ENCODE results near the gene RASSF5. TPM values are rescaled to one million over a fixed set of nuclear protein-coding genes. Genes with fewer than 3 reads are reported as not detected.
"Not testable (repeated sequence)": the region's sequence is repeated elsewhere in the genome, so short reads cannot be mapped to it uniquely, and the experiment has no call there.

Gene RASSF5
- total and polyA plus RNA-seq, 3 donors from 2014 or later: 4.3 to 8.4 (median 5.9) TPM

GRCh38 chr1:206606867-206607266 is 99.5 kb downstream of the RASSF5 start:
- no peaks in the 10 kb centered on the region for H3K27me3 ChIP-seq
- no peak overlapping the region for H3K27ac ChIP-seq
- no peaks in the 10 kb centered on the region for H3K4me1 ChIP-seq
- H3K4me3 ChIP-seq: no peak overlapping the region
- intact Hi-C loops (cut with DNase I; ENCODE audit: low total_unique reads): no loop called here
- DNase-seq: no peak
- H3K9me3 ChIP-seq: no peaks in the 10 kb centered on the region
- 57 to 66% methylated on average over 3 of the region's 3 CpGs for WGBS, 2 donors
- H3K36me3 ChIP-seq (ENCODE audit: low read depth, missing control alignments): no peaks in the 10 kb centered on the region
- TF ChIP-seq CTCF (IDR thresholded peaks at IDR 0.05) (peak in 1 of 3 experiments; percentile 10), POLR2A (IDR thresholded peaks at IDR 0.05) (no peak)

- DNase-seq: peak; percentile 47
- WGBS, 2 donors: 61 to 63% methylated on average over 7 of the region's 7 CpGs
- H3K27me3 ChIP-seq: no peaks in the 10 kb centered on the region
- no peaks in the 10 kb centered on the region for H3K36me3 ChIP-seq (ENCODE audit: low read depth, missing control alignments)
- intact Hi-C loops (cut with DNase I; ENCODE audit: low total_unique reads): no loop called here
- no peaks in the 10 kb centered on the region for H3K4me1 ChIP-seq
- no peaks in the 10 kb centered on the region for H3K9me3 ChIP-seq
- H3K27ac ChIP-seq: no peak overlapping the region
- TF ChIP-seq POLR2A (IDR thresholded peaks at IDR 0.05) (no peak), CTCF (IDR thresholded peaks at IDR 0.05) (peak; percentile 22 to 61 (median 40))
- no peak overlapping the region for H3K4me3 ChIP-seq
Observed at GRCh38 chr1:206608108-206608698, 100.9 kb downstream of the RASSF5 start.

- no peak overlapping the region for H3K27ac ChIP-seq
- TF ChIP-seq CTCF (IDR thresholded peaks at IDR 0.05) (no peak), POLR2A (IDR thresholded peaks at IDR 0.05) (no peak)
- H3K27me3 ChIP-seq: no peaks in the 10 kb centered on the region
- intact Hi-C loops (cut with DNase I; ENCODE audit: low total_unique reads): no loop called here
- H3K36me3 ChIP-seq (ENCODE audit: low read depth, missing control alignments): no peaks in the 10 kb centered on the region
- WGBS, 2 donors: 71 to 80% methylated on average over 4 of the region's 4 CpGs
- no peak for DNase-seq
- no peaks in the 10 kb centered on the region for H3K9me3 ChIP-seq
- H3K4me3 ChIP-seq: no peak overlapping the region
- no peaks in the 10 kb centered on the region for H3K4me1 ChIP-seq
Observed at GRCh38 chr1:206609229-206609991, 102.1 kb downstream of the RASSF5 start.

- DNase-seq: peak; percentile 95
- Histone ChIP-seq H3K4me1 (no peaks in the 10 kb centered on the region), H3K27ac (peak within 1 kb of the TSS; percentile 87 to 89), H3K36me3 (ENCODE audit: low read depth, missing control alignments) (no peaks in the 10 kb centered on the region), H3K4me3 (peak within 1 kb of the TSS; percentile 74 to 81), H3K9me3 (no peaks in the 10 kb centered on the region), H3K27me3 (no peaks in the 10 kb centered on the region)
- intact Hi-C loops (cut with DNase I; ENCODE audit: low total_unique reads): no loop called here
- TF ChIP-seq CTCF (IDR thresholded peaks at IDR 0.05) (peak; percentile 93 to 99 (median 96)), POLR2A (IDR thresholded peaks at IDR 0.05) (no peak)
- WGBS, 2 donors: 5 to 16% methylated on average over 13 to 47 of the region's 48 CpGs
Observed at GRCh38 chr1:206612129-206612876, 105.0 kb downstream of the RASSF5 start, which contains the start of gene EIF2D. EIF2D (minus strand) TSS chr1:206612465; CDS start chr1:206612342, 123 bp downstream.

GRCh38 chr1:206626396-206626795 is 119.1 kb downstream of the RASSF5 start:
- H3K4me3 ChIP-seq; H3K27ac ChIP-seq; H3K4me1 ChIP-seq; H3K9me3 ChIP-seq; H3K36me3 ChIP-seq (ENCODE audit: low read depth, missing control alignments); H3K27me3 ChIP-seq; intact Hi-C loops (cut with DNase I; ENCODE audit: low total_unique reads); DNase-seq: not testable (repeated sequence)
- 93 to 94% methylated on average over 2 of the region's 2 CpGs for WGBS, 2 donors
